ENCODE measurements around the gene CFAP52.
"Not testable (repeated sequence)": the region's sequence is repeated elsewhere in the genome, so short reads cannot be mapped to it uniquely, and the experiment has no call there.

CFAP52 gene

DNA sequence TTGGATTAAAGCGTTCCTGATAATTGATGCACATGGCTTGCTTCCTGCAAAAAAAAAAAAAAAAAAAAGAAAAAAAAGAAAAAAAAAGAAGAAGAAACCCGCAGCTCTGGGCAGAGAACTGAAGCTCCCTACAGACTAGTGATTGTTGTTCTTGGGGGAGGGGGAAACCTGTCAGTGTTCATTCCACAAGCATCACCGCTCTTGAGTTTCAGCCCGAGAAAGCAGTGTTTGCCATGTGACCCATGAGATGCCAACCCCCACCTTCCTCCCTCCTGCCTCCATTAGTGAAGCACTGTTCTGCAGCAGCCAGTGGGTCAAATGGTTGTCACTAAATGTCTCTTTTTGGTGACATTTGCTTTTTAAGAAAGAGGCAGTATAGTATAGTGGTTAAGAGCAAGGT is 70.6 kb downstream of the CFAP52 start:
- DNase-seq, result no peak

DNA sequence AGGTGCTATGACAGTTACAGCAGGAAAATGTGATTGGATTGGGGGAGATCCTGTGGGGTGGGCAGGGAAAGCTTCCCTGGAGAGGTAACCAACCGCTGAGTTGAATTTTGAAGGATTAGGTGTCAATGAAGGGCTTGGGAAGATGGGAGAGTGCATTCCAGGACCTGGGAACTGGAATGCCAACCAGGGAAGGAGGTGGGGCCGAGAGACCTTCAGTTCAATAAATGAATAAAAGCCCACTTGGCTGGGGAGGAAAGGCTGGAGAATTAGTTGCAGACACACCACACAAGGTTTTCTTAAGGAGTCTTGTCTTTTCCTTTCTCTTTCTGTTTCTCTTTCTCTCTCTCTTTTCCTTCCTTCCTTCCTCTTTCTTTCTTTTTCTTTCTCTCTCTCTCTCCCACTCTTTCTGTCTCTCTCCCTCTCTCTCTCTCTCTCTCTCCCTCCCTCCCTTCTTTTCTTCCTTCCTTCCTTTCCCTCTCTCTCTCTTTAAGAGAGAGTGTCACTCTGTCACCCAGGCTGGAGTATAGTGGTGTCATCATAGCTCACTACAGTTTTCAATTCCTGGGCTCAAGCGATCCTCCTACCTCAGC is 72.2 kb downstream of the CFAP52 start:
- no peak for DNase-seq

DNA sequence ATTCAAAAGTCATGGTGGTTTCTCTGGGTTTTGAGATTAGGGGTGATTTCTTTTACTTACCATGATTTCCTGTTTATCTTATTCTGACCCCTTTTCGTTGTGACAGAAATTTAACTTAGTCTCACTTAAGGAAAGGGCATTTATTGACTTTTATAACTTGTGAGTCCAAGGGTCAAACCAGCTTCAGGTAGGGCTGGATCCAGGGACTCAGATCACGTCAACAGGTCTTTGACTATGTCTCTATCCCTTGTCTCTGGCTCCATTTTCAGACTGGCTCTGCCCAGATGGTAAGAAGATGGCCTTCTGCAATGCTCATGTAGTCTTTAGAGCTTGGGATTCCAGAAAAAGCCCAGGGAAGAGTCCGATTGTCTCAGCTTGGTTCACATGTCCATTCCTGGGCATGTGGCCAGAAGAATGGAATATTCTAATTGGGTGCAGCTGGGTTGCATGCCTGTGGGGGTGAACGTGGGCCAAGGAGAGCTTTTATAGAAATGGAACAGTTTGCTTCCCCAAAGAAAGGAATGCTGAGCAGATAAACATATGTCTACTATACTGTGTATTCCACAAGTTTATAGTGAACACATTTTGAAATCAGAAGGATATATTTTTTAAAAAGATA is 82.3 kb downstream of the CFAP52 start:
- no peak for DNase-seq

DNA sequence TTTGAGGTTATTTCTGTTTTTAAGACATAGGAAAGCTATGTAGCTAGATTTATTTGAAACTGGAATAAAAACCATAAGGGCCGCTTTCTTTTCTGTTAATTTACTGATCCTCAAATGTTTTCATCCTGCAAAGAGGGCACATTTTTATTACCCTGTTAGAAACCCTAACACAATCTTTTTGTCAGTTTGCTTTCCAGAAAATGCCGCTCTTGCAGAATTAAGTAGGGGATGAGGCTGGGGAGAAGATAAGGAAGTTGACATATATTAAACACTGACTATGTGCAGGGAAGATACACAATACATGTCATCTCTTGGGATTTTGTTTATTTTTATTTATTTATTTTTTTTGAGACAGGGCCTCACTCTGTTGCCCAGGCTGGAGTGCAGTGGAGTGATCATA is 84.6 kb downstream of the CFAP52 start:
- DNase-seq, result no peak

DNA sequence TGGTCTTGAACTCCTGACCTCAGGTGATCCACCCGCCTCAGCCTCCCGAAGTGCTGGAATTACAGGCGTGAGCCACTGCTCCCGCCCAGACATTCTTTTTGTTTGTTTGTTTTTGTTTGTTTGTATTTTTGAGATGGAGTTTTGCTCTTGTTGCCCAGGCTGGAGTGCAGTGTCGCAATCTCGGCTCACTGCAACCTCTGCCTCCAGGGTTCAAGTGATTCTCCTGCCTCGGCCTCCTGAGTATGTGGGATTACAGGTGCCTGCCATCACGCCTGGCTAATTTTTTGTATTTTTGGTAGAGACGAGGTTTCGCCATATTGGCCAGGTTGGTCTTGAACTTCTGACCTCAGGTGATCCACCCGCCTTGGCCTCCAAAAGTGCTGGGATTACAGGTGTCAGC is 87.1 kb downstream of the CFAP52 start:
- DNase-seq, result not testable (repeated sequence)

DNA sequence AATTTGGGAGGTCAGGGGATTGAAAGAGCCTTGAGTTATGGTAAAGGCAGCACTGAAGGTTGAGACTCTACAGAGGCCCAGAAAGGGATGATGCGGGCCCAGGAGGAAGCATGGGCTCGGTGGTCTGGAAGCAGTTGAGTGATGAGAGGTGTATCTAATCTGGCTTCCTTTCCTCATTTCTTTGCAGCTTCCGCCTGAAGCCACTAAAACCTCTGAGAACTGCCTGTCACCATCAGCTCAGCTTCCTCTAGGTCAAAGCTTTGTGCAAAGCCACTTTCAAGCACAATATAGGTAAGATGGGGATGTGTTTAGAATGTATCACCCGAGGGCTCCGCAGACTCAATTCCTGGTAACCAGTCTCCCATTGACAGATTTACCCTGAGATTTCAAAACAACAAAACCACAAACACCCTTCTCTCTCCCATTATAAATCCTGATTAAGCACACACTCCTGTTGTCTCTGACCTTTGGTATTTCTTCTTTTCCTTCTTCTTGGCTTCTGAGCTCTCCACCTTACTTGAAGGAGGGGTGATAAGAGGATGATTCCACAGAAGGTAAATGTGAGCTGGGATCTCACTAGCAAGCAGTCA is 90.1 kb downstream of the CFAP52 start:
- DNase-seq, result no peak

DNA sequence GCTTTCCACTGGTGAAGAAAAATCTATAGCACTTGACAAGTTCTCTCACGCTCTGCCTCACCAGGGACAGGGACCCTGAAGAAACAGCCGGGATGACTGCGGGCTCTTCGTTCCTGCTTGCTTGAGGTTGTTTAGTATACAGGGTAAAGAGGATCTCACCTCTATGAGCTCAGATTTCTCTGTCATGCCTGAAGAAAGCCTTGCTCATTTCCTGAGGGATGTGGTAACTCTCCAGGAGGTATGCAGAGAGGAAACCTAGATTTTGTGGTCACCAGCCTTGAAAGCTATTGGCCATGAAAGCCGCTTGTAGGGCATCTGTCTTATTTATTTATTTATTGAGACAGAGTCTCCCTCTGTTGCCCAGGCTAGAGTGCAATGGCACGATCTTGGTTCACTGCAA is 92.1 kb downstream of the CFAP52 start:
- no peak for DNase-seq

DNA sequence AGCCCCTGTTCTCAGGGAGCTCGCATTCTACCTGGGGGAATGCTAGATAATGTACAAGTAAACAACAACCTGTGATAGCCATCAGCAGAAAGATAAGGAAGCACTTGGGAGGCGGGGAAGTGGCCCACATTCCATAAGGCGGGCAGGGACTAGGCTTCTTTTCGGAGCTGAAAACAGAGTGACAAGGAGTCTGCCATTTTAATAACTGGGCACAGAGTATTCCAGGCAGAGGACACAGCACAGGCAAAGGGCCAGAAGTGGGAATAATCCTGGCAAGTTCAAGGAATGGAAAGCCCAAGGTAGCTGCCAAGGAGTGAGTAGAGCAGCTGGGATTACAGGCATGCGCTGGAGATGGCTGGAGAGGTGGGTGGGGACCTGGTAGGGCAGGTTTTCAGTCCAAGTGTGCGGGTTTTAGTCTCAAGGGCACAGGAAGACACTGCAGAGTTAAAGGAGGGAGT is 93.1 kb downstream of the CFAP52 start:
- no peak for DNase-seq

DNA sequence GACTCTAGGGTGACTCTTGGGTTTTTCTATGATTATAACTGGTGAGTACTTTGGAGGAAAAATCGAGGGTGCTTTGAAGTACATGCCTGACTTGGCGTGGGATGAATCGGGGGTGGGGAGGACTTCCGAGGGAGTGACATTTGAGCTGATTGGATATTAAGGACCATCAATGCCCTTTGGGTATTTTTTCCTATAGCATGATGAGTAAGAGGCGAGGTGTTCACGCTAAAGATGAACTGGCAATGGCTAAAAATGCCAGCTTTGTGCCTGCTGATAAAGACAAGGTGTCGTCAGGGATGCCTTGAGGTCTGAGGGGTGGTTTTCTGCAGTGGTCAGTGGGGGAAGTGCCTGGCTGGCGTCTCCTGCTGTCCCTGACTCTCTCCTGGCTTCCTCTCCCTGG is 94.2 kb downstream of the CFAP52 start:
- DNase-seq, result no peak

DNA sequence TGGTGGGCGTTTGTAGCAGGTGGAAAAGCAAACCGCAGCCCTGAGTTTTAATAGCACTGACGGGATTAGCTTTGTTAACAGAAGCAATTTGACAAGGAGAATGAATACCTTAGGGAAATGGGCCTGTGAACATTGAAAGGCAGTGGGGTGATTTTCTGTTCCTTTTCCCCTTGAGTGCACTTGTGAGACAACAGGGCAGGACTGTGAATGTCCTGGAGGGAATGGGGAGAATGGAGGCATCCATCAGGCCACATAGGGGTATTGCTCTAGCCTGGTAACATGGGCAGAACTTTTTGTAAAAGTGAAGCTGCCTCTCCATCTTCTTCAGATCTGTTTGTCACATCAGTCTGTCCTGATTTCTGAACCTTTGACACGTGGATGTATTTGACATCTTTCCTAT is 95.1 kb downstream of the CFAP52 start:
- no peak for DNase-seq

DNA sequence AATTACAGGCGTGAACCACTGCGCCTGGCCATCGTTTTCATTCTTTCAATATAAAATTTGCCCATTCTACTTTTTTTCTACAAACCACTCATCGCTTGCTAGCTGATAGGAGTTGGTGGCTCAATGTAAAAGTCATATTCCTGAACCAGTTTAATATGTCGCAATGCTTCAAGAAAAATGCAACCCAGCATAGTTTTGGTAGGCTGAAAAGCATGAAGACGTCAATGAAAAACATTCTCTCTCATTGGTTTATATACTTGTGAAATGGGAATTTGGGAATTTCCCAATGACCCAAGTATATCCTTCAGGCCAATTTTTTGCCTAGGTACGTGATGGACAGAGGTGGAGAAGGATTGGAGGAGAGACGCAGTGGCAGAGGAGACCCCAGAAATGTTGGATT is 95.8 kb downstream of the CFAP52 start:
- no peak for DNase-seq

DNA sequence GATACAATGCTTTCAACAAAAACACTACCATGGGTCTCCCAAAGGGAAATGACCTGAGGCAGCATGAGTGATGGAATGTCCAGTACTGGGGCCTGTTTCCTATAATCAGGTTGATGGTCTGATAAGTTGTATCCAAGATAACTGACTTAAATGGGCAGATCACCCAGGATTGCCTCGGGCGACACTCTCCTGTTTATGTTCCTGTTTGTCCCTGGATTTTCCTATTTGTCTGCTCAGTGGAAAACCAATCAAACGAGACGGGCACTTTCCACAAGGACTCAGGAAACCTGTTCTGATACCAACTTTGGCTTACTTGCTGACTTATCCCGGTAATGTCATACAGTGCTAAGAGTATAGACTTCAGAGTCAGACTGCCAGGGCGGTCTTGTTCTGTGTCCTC is 96.2 kb downstream of the CFAP52 start:
- DNase-seq, result no peak

DNA sequence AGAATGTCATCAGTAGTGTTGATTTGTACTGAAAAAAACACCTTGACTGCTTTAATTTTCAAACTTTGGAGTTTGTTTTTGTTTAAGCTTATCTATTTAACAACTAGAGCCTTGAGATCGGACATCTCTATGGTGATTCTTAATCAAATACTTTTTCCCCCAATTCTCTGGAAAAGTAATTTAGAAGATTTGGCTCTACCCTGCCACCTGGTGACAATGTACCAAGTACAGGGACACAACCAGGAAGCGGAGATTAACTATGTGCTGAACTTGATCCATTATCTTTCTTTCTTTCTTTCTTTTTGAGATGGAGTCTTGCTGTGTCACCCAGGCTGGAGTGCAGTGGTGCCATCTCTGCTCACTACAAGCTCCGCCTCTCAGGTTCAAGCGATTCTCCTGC is 99.6 kb downstream of the CFAP52 start:
- DNase-seq, result no peak

DNA sequence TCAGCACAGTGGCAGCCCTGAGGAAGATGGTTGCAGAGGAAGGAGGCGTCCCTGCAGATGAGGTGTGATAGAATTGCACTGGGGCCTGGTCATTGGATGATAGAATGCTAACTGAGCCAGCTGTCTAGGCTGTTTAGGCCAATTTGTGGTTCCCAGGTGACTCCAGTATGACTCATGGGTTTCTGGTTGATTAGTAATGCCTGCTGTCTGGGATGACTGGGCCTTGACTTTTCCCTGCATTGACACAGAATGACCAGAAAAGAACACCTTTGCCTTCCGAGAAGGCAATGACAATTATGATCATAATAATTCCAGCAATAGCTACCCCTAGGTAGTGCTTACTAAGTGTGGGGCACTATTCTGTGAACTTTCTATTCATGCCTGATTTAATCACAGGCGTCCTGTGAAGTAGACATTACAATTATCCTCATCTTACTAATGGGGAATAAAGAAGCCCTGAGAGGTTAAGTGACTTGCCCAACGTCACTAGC is 100.4 kb downstream of the CFAP52 start:
- peak; percentile 25 for DNase-seq

DNA sequence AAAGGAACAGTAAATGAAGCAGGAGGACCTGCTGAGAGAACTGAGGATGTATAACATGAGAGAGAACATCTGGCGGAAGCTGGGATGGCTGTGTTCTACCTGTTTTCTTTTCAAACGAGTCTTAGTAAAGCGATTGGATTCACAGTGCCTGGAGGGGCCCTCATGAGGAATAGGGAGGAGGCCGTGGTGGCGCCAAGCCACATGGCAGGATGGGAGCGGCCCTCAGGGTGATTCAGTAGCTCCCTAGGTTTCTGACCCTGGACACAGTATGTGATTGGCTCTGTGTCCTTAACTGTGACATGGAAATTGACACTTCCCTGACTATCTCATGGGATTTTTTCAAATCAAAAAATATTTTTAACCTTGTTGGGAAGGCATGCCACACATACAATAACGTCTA is 101.0 kb downstream of the CFAP52 start:
- no peak for DNase-seq

DNA sequence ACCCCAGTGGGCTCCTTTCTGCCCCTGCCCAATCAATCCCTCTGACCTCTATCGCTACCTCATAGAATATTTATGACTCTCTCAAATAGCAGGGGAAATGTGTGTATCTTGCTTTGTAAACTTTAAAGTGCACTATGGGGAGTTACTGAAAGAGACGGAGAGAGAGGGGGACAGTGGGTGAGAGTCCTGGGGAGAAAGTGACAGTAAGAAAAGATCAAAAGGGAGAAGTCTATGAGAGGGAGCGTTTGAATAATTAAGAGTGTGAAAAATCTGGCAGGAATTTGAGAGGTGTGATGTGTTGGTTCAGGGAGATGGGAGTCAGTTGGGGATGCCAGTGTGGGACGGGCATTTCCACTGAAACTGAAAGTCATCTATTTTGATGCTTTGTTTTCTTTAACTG is 101.5 kb downstream of the CFAP52 start:
- no peak for DNase-seq

DNA sequence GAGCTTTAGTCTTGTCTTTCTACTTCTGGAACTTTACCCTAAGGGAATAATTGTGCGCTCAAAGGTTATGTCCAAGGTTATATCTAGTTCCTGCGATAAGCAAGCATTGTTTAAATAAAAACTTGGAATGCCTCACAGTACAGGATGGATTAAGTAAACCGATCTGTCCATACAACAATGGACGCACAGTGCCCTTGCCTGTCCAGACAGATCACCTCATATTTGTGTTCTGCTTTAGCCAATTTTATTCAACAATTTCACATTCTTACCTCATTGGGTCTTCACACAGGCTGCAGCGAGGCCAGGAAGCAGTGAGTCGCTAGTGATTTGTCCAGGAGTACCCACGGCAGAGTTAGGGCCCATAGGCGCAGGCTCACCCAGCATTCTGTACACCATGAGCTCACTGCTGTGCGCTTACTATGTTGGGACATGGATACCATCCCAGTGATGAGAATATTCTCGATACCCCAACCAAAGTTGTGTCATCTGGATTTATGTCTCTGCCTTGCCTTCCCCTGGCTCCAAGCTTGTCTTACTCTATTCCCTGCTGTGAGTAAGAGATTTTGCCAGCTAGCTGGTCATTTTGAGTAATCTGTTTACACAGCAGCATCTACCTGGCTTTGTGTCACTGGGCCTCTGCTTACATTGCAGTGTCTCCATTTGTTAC is 108.6 kb downstream of the CFAP52 start:
- DNase-seq, result no peak
